HFF-Myc (cell line): ENCODE measurements around the gene FGFR1OP2.

Source experiments
- DNase-seq: peaks from one replicate; pipeline ENCODE4 v3.0.0-alpha.2; 2011; ENCODE audit warnings: low read depth; ENCODE audit errors: extremely low read depth
- H3K4me3 ChIP-seq: replicated peaks from 2 replicates; pipeline ENCODE4 v1.5.1; 2011; ENCODE audit warnings: low read depth, mild to moderate bottlenecking, control low read depth, low read length
- CTCF ChIP-seq: IDR thresholded peaks from 2 replicates; pipeline ENCODE4 v1.5.1; 2012; ENCODE audit warnings: mild to moderate bottlenecking, low read depth, low read length, control low read depth; ENCODE audit errors: missing control alignments

FGFR1OP2 gene

DNA sequence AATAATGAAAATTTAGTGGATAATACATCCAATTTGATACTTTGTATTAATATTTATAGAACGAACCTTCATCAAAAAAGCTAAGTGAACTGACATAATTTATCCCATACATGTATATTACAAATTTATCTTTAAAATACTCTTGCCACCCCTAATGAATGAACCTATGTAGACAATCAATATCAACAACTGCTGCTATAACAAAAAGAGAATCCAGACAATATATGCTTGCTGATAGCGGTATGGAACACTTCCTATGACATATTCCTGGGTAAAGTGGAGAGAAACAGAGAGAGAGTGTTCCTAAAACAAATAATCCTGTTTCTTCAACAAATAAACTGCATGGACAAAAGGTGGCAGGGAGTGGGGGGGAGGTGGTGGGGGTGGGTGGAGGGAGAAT lies 44.6 kb downstream of the FGFR1OP2 start:
- no peak overlapping the region for H3K4me3 ChIP-seq
- no peak for TF ChIP-seq CTCF
- no peak for DNase-seq

- no peak overlapping the region for H3K4me3 ChIP-seq
- TF ChIP-seq CTCF = no peak
- peak; percentile 9 for DNase-seq
Observed at GRCh38 chr12:26987634-26988424, 49.6 kb downstream of the FGFR1OP2 start.

DNA sequence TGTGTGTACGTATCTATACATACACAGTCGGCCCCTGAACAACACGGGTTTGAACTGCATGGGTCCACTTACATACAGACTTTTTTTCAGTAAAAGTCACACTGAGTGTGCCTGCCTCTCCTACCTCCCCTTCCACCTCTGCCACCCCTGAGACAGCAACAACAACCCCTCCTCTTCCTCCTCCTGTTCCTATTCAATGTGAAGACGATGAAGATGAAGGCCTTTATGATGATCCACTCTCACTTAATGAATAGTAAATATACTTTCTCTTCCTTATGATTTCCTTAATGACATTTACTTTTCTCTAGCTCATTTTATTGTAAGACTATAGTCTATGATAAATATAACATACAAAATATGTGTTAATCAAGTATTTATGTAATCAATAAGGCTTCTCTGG lies 50.4 kb downstream of the FGFR1OP2 start:
- no peak overlapping the region for H3K4me3 ChIP-seq
- no peak for TF ChIP-seq CTCF

DNA sequence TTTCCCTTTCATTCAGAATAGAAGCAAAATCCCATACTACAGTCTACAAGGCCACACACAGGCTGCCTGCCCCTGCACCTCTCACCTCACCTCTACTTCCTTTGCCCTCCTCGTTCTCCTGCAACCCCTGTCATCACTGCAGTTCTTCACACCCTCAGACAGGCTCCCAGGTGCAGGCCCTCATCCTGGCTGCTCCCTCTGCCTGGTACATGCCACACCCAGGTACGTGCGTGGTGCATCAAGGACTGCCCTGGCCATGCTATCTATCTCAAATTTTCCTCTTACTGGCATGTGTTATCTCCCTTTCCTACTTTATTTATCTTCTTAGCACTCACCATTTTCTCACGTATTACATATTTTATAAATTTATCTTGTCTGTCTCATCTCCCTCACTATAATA lies 51.6 kb downstream of the FGFR1OP2 start:
- DNase-seq = no peak
- TF ChIP-seq CTCF = no peak
- H3K4me3 ChIP-seq = no peak overlapping the region

More for the DNA sequence above, 50.4 kb downstream of the FGFR1OP2 start:
- DNase-seq = no peak

DNA sequence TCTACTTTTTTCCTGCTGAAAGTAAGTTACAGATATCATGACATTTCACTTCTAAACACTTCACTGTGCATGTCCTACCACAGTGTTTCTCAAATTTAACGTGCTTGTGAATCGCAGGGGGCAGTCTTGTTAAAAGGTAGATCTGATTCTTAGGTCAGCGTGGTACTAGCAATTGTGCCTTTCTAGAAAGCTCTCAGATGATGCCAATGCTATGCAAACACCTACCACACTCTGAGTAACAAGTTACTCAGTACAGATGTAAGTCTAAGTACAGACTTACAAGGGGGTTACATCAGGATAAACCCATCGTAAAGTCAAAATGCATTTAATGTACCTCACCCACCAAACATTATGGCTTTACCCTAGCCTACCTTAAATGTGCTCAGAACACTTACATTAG lies 53.6 kb downstream of the FGFR1OP2 start:
- TF ChIP-seq CTCF = no peak
- H3K4me3 ChIP-seq = no peak overlapping the region
- DNase-seq = no peak

- no peak for TF ChIP-seq CTCF
Observed at GRCh38 chr12:26994109-26994508, 55.8 kb downstream of the FGFR1OP2 start.

DNA sequence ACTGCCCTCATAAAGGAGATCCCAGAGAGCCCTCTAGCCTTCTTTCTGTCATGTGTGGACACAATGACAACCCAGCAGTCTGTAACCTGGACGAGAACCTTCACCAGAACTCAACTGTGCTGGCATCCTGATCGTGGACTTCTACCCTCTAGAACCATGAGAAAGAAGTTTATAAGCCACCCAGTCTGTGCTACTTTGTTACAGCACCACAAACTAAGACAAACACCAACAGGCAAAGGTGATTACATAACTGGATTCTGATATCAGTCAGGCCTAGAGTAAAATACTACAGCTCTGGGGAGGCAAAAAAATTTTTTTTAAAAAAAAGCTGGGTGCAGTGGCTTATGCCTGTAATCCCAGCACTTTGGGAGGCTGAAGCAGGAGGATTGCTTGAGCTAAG lies 57.4 kb downstream of the FGFR1OP2 start:
- no peak for TF ChIP-seq CTCF
- DNase-seq = no peak
- H3K4me3 ChIP-seq = no peak overlapping the region

More at GRCh38 chr12:26994109-26994508, 55.8 kb downstream of the FGFR1OP2 start:
- no peak overlapping the region for H3K4me3 ChIP-seq
- no peak for DNase-seq
